Measurements from ENCODE around the gene ANO10.
"Not testable (repeated sequence)": the region's sequence is repeated elsewhere in the genome, so short reads cannot be mapped to it uniquely, and the experiment has no call there.

ANO10 gene

GRCh38 chr3:43515208-43515917, 106.4 kb downstream of the ANO10 start:
- DNase-seq: no peak

DNA sequence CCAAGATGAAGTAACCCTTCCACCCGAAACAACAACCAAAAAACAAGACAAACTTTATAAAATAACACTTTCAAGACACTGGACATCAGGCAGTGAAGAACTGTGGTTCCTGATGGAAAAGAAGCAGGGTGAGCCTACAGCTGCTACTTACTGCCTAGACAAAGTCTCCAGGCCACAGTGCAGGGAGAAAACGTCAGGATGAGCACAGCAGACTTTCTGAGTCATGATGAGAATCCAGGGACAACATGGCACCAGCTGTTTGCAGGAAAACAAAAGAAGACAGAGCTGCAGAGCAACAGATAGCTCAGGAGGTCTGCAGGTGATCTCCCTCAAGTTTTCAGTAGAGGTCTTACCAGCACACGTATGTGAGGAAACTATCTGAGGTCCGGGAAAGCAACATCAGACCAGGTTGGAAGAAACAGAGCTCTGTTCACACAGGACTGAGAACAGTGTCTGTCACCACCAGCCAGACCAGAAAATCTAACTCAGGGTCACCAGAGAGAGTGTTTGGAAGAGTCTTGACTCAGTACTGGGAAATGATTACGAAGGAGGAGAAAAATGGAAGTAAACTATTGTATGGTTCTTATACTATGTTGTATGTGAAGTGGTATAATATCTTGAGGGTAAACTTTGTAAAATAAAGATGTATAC, 108.9 kb downstream of the ANO10 start:
- DNase-seq: no peak

GRCh38 chr3:43506644-43507043, 115.2 kb downstream of the ANO10 start:
- no peak for DNase-seq

DNA sequence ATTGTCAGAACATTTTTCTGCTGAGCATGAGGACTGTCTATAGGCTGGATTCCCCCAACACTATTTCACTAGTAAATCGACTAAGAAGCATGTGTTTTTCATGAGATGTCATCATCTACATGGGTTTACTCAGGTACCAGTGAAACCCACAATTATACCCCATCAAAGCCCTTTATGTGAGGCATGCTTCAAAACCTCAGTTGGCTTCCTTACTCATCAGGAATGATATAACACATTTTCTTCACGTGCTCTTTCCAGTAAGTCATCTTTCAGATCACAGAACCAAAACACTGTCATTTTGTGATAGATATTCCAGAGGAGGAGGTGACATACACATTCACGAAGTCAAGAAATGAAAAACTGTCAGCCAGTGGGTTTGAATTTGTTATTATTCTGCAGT, 116.5 kb downstream of the ANO10 start:
- no peak for DNase-seq

DNA sequence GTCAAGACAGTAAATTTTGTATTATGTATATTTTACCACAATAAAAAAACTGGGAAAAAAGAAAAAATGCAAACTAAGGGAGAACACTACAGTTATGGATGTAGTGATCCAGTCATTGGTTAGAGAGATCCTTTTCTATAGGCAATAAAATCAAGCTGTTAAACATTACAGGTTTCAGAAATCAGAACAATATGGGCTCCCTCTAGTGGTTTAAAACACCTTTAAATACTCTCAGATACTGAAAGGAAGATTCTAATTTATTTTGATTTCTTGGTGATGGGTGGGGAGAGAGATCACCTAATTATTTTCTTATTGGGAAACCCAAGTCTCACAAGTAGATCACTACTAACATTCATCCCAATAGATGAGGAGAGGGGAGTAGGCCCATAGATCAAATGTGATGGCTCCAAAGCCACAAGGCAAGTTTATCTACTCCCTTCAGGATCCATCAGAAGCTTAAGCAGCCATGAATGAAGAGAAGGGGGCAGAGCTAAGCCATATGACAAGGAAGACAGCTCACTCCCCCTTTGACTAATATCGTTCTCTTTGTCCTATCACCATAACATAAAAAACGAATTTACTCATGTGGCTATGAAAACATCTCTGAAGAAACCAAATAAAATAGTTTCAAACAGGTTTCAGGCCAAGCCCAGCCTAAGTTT, 118.6 kb downstream of the ANO10 start:
- DNase-seq: peak; percentile 6

- no peak for DNase-seq
These were observed 122.6 kb downstream of the ANO10 start for GRCh38 chr3:43499256-43499655.

GRCh38 chr3:43497905-43498365, 123.9 kb downstream of the ANO10 start:
- no peak for DNase-seq

DNA sequence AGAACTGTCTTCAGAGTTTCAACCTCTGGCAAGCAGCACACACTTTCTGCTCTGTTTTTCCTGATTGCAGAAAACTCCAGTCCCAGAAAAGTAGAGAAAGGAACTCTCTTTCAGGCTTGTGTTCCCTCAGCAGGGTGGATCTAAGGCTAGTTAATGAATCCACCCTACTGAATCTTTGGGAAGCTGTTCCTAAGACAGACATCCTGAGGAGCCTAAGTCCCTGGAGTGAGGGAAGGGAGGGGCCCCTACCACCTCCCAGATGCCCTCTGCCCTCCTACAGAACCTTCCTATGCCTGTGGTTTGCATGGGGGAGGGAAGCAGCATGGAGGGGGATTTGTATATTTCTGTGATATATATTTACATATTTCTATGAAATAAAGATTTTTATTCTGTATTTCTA, 124.4 kb downstream of the ANO10 start:
- DNase-seq: no peak

DNA sequence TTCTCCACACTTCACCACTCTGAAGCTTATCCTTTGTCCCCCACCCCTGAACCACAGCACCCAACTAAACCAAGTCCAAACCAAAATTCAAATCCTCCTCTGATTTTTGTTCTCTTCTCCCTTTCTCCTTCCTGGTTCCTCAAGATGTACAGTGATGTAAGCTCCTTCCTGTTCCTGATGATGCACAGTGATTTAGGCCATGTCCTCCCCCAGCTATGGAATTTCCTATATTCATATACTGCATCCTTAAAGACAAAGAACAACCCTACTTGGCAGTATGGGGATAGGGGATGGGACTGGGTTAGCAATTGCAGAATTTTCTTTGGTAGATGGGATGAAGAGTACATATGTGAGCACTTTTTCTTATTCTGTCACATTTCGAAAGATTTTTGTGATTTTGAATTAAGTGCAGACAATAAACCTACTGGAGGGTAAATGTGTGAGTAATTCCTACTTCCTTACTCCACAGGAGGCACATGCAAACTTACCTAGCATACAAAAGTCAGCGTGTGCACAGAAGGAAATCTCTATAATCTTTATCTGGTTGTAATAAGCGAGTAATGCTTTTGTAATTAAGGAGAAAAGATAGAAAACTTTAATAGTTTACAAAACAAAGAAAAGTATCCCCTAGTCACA, 125.0 kb downstream of the ANO10 start:
- no peak for DNase-seq

DNA sequence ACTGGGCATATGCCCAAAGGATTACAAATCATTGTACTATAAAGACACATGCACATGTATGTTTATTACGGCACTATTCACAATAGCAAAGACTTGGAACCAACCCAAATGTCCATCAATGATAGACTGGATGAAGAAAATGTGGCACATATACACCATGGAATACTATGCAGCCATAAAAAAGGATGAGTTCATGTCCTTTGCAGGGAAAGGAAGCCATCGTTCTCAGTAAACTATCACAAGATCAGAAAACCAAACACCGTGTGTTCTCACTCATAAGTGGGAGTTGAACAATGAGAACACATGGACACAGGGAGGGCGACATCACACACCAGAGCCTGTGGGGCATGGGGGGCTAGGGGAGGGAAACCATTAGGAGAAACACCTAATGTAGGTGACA, 128.9 kb downstream of the ANO10 start:
- not testable (repeated sequence) for DNase-seq

GRCh38 chr3:43491807-43492206, 130.0 kb downstream of the ANO10 start:
- DNase-seq: not testable (repeated sequence)

GRCh38 chr3:43490640-43491185, 131.1 kb downstream of the ANO10 start:
- DNase-seq: no peak

DNA sequence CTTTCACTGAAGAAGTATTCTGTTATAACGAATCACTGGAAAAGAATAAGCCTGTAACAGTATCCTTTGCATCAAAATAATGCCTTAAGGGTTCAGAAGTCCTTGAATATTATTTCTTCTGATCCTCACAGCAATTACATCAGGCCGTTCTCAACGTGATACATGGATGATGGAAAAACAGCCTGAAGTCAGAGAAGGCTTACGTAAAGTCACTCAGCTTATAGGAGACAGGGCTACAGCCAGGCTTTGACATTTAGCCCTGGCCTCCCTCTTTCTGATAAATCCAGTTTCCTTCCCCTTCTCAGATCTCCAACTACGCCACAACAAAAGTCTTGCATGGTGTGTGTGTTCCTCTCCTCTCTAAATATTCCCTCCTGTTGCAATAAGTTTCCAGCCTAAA, 131.9 kb downstream of the ANO10 start:
- no peak for DNase-seq

GRCh38 chr3:43485931-43486330, 135.9 kb downstream of the ANO10 start:
- DNase-seq: no peak

GRCh38 chr3:43484926-43485488, 136.8 kb downstream of the ANO10 start:
- no peak for DNase-seq

DNA sequence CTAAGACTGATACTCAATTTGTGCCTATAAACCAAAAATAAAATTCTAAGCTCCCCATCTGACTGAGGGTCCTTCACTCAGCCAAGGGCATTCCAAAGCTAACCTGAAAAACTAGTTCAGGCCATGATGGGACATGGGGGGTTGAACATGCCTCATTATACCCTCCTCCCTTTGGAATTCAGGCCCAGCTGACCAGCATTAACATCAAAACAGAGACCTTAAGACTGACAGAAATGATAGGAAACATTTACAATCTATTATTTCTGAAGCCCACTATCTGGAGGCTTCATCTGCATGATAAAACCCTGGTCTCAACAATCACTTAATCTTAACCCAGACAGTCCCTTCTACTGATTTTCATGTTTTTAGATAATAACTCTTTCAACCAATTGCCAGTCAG, 140.4 kb downstream of the ANO10 start:
- no peak for DNase-seq

- not testable (repeated sequence) for DNase-seq
These were observed 143.0 kb downstream of the ANO10 start for GRCh38 chr3:43478839-43479238.

- no peak for DNase-seq
These were observed 143.6 kb downstream of the ANO10 start for GRCh38 chr3:43478118-43478785.

GRCh38 chr3:43477600-43477999, 144.2 kb downstream of the ANO10 start:
- DNase-seq: no peak

GRCh38 chr3:43473737-43474136, 148.1 kb downstream of the ANO10 start:
- no peak for DNase-seq

DNA sequence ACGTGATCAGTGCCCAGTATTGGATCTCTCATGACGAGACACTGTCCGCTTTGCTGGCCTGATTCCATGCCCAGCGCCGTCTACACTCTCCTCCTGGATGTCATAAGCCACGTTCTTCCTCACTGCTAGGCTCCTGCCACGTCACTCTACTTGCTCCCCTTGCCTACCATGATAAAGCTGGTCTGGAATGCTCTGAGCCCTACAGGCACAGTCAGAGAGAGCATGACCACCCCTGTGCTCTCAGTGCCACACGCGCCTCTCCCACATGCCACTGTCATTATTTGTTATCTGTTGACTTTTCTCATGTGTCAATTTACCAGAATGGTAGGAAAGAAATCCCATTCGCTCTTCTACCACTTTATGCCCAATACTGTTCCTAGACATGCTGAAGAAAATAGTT, 148.6 kb downstream of the ANO10 start:
- no peak for DNase-seq

DNA sequence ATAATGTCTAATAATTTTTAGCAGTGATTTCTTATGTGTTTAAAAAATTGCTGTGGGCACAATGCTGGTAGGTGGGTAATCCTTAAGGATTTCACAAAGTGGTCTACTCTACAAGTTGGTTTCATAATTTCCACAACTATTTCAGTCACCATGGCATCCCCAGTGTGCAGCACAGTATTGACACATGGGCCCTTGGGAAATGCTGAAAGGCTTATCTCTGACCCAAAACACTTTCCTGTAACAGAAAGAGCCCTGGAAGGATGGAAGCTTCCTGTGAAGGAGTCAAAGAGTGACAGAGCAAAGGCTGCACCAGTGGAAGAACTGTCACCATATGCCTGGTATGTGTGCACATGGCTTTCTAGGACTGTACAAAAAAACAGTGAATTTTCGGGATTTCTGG, 153.7 kb downstream of the ANO10 start:
- no peak for DNase-seq

Measured in NCI-H524 treated with DMSO at 0.1 percent for 48 hours (cell line).